Measurements from ENCODE around the gene GPR161. TPM values are rescaled to one million over a fixed set of nuclear protein-coding genes. Genes with fewer than 3 reads are reported as not detected.

The GPR161 gene
- total and polyA plus RNA-seq, 12 donors = 0.93 to 3.3 (median 2.3) TPM

DNA sequence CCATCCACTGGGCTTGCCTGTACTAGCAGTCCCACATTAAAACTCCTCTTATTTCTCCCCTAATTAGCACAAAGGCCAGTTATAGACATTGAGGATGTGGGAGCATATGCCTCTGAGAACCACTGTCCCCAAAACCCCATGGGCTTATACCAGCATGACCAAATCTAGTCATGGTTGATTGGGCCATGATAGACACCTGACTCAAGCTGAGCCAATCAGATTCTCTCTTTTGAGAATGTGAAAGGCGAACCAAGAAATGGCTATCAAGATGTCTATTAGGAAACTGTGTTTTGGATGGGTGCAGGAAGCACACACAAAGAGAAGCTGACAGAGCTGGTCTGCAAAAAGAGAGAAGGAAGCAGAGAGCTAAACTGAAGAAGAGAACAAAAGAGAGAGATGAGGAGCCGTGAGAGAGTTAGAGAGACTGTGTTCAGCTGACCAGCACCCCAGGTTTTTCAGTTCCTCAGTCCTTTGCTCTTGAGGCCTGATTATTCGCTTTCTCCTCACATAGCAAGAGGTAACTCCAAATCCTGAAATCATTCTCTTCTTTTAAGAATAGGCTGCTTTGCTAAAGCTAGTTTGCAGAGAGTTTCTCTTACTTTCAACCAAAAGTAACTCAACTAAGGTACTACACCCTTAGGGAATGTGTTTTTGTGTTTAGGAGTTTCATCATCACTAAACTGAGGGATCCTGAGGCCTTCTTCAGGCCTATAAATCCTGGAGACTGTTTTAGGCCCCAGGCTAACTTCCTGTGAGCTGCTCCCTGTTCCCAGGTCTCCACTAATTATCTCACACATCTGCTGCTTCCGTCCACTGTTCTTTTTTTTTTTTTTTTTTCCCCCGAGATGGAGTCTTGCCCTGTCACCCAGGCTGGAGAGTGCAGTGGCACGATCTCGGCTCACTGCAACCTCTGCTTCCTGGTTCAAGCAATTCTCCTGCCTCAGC, 34.1 kb upstream of the GPR161 start:
- intact Hi-C loops (cut with DNase I) = no loop called here
- Histone ChIP-seq H3K9me3 (no peaks in the 10 kb centered on the region), H3K4me3 (no peak overlapping the region), H3K36me3 (no peaks in the 10 kb centered on the region), H3K27me3 (peaks cover 0 to 4% (median 0%) of the 10 kb centered on the region in 7 donors), H3K27ac (no peak overlapping the region), H3K4me1 (no peaks in the 10 kb centered on the region)
- DNase-seq (no peak), ATAC-seq (no peak)
- TF ChIP-seq, protein P1, sequence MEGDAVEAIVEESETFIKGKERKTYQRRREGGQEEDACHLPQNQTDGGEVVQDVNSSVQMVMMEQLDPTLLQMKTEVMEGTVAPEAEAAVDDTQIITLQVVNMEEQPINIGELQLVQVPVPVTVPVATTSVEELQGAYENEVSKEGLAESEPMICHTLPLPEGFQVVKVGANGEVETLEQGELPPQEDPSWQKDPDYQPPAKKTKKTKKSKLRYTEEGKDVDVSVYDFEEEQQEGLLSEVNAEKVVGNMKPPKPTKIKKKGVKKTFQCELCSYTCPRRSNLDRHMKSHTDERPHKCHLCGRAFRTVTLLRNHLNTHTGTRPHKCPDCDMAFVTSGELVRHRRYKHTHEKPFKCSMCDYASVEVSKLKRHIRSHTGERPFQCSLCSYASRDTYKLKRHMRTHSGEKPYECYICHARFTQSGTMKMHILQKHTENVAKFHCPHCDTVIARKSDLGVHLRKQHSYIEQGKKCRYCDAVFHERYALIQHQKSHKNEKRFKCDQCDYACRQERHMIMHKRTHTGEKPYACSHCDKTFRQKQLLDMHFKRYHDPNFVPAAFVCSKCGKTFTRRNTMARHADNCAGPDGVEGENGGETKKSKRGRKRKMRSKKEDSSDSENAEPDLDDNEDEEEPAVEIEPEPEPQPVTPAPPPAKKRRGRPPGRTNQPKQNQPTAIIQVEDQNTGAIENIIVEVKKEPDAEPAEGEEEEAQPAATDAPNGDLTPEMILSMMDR (IDR thresholded peaks at IDR 0.05) = no peak
- WGBS, 2 donors = 82 to 84% methylated on average over 7 of the region's 7 CpGs

DNA sequence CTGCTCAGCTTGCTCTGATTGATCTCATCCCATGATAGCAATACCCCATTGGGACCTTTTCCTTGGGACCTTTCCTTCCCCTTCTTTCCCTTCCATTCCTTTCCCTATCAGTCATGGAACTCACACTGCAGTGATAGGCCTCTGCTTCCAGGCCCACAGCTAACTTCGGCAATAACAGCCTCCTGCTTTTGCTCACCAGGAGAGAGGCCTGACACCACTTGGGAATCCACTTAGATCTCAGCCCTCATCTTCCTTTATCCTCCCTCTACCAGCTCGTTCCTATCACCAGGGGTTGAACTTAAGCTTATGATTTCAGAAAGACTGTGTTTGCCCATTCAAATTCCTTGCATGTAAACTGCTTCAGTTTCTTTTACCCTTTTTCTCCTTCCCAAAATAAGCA, 31.1 kb upstream of the GPR161 start:
- Histone ChIP-seq H3K4me3 (no peak overlapping the region), H3K27ac (no peak overlapping the region), H3K36me3 (no peaks in the 10 kb centered on the region), H3K4me1 (no peaks in the 10 kb centered on the region), H3K9me3 (no peaks in the 10 kb centered on the region), H3K27me3 (no peaks in the 10 kb centered on the region)
- DNase-seq (no peak), ATAC-seq (no peak)
- intact Hi-C loops (cut with DNase I) = loop anchor here in 1 of 10 donors (1.0 kb wide), 1 partner anchor 15 kb away; no protein-coding TSS in a partner anchor
- TF ChIP-seq, protein P1 (IDR thresholded peaks at IDR 0.05) = no peak
- WGBS, 2 donors = 29 to 36% methylated on average over 2 of the region's 2 CpGs

DNA sequence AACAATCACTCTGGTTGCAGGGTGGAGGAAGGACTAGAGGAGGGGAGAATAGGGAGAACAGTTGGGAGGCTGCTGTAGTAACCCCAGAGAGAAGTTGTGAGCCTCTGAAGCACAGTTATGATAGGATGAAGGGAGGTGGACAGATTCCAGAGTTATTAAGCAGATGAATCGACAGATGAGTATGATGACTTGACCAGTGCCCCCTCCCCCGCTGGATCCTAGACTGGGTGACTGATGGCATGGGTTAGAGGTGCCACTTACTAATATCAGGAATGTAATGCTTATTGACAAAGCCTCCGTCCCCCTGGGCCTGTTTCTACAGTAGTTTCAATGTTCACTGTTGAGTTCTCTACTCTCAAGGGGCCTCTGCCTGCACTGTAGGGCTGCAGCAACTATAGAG, 28.0 kb upstream of the GPR161 start:
- Histone ChIP-seq H3K27me3 (no peaks in the 10 kb centered on the region), H3K27ac (no peak overlapping the region), H3K4me1 (no peaks in the 10 kb centered on the region), H3K4me3 (no peak overlapping the region), H3K9me3 (peaks cover 0 to 12% (median 0%) of the 10 kb centered on the region in 11 donors), H3K36me3 (no peaks in the 10 kb centered on the region)
- ATAC-seq (no peak), DNase-seq (no peak)
- WGBS, 2 donors = 83 to 92% methylated on average over 3 of the region's 3 CpGs
- intact Hi-C loops (cut with DNase I) = no loop called here
- TF ChIP-seq, protein P1 (IDR thresholded peaks at IDR 0.05) = no peak

DNA sequence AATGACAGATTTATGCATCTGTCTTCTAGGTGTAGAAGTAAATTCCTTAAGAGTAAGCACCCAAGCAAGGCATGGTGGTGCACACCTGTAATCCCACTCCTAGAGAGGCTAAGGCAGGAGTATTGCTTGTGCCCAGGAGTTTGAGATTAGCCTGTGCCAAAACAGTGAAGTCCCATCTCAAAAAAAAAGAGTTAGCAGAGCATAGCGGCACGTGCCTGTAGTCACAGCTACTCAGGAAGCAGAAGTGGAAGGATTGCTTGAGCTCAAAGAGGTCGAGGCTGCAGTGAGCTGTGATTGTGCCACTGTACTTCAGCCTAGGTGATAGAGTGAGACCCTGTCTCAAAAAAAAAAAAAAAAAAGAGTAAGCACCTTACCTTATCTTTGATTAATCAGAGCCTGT, 26.9 kb upstream of the GPR161 start:
- Histone ChIP-seq H3K4me1 (no peaks in the 10 kb centered on the region), H3K4me3 (no peak overlapping the region), H3K9me3 (peaks cover 0 to 19% (median 0%) of the 10 kb centered on the region in 11 donors), H3K36me3 (no peaks in the 10 kb centered on the region), H3K27me3 (no peaks in the 10 kb centered on the region), H3K27ac (no peak overlapping the region)
- DNase-seq (no peak), ATAC-seq (no peak)
- WGBS, 2 donors = 55 to 65% methylated on average over 3 of the region's 3 CpGs
- intact Hi-C loops (cut with DNase I) = no loop called here
- TF ChIP-seq, protein P1 (IDR thresholded peaks at IDR 0.05) = no peak

Data from heart right ventricle (tissue), 16 donors.